Omental fat pad (tissue), 4 donors: ENCODE measurements around the gene ERBB4. TPM values are rescaled to one million over a fixed set of nuclear protein-coding genes. Genes with fewer than 3 reads are reported as not detected.

ENCODE experiments used
- ATAC-seq: fragments of 150-250 bp; one replicate; pipeline ENCODE4 v1.9.1; 2016; ENCODE audit warnings: mild to moderate bottlenecking, moderate library complexity; ENCODE audit not compliant: low FRiP score
- DNase-seq: peaks from one replicate; pipeline ENCODE4 v3.0.0-alpha.2; 2019; ENCODE audit warnings: low spot score
- total RNA-seq, 4 donors: library from RNA; depleted of rRNA; stranded (reverse); fragments of >200 nt; gene quantifications; one replicate each; pipeline ENCODE4 v1.1.0, GENCODE V29; 2016
- TF ChIP-seq, protein P1 (sequence below), 3 donors: fragments of 450-650 bp; IDR thresholded peaks; one replicate each; pipeline ENCODE4 v1.5.1; 2016 to 2017; ENCODE audit warnings: antibody characterized with exemption in 3 of 3, mild to moderate bottlenecking in 3 of 3, moderate library complexity in 2 of 3

ERBB4 gene
- total RNA-seq, 4 donors from 2014 or later, result 0.16 to 7.7 (median 2.1) TPM

DNA sequence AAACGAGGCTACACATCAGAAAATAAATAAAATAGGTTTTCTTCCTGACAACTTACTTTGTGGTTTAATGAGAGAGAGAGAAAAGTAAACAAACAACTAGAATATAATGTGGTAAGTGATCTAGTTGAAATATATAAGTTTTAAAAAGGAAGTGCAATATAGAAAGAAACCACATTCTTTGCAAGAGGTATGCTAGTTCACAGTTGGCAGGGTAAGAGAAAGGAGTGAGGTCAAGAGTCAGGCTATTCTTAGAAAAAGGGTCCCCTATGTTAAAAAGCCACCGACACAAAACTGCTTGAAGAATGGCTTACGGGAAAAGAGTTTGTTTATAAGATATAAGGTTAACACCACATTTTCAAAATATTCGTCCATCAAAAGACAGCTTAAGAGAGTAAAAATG, 462.1 kb downstream of the ERBB4 start:
- TF ChIP-seq, protein P1, sequence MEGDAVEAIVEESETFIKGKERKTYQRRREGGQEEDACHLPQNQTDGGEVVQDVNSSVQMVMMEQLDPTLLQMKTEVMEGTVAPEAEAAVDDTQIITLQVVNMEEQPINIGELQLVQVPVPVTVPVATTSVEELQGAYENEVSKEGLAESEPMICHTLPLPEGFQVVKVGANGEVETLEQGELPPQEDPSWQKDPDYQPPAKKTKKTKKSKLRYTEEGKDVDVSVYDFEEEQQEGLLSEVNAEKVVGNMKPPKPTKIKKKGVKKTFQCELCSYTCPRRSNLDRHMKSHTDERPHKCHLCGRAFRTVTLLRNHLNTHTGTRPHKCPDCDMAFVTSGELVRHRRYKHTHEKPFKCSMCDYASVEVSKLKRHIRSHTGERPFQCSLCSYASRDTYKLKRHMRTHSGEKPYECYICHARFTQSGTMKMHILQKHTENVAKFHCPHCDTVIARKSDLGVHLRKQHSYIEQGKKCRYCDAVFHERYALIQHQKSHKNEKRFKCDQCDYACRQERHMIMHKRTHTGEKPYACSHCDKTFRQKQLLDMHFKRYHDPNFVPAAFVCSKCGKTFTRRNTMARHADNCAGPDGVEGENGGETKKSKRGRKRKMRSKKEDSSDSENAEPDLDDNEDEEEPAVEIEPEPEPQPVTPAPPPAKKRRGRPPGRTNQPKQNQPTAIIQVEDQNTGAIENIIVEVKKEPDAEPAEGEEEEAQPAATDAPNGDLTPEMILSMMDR (IDR thresholded peaks at IDR 0.05), result no peak
- no peak for DNase-seq
- ATAC-seq, result no peak

DNA sequence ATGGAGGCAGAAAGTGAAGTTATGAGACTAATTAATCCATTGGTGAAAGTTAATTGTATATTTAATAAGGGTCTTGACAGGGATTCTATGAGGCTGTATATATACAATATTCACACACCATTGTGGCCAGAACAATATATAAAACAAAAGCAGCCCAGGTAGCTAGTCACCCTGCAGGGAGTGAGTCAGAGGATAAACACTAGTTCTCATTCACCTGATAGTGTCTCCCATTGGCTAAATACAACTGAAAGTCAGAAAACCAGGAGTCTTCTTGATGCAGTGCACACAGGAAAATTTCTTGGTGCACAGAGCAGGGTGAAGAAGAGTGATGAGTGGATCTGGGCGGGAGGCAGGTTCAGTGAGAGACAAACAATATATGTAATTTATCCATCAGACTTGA, 465.2 kb downstream of the ERBB4 start:
- TF ChIP-seq, protein P1 (IDR thresholded peaks at IDR 0.05), result no peak
- no peak for DNase-seq
- ATAC-seq, result no peak

DNA sequence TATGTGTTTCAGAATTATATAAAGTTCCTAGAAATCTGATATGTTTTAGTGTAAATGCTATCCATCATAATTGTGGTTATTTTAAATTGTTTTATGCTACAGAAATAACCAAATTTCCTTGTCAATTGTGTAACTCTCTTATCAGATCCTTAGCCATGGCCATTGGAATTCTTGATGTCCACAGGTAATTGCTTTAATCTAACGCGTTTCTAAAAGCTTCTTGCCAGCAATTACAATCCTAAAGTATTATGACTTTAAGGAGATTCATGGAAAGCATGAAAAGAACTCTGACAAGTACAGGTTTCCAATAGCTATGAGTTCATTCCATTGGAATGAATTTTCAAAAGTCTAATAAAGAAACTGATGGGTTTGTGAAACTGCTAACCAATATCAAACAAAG, 472.1 kb downstream of the ERBB4 start:
- DNase-seq (no peak), ATAC-seq (no peak)
- TF ChIP-seq, protein P1 (IDR thresholded peaks at IDR 0.05), result no peak

DNA sequence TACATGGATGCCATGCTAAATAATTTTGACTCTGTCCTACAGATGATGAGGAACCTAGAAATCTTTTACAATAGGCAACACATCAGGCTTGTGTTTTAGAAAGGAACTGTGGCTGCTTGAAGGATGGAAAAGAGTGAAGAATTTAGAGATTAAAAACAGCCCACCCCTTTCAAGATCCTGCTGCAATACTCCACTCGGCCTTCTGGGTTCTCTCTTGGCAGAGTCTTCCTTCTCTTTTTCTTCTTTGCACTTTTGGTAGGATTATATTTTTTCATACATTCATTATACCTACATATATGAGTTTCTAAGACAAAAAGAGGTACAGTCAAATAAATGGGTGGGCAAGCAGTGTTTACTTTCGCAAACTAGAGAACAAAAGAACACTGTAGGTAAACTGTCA, 474.3 kb downstream of the ERBB4 start:
- ATAC-seq (no peak), DNase-seq (no peak)
- TF ChIP-seq, protein P1 (IDR thresholded peaks at IDR 0.05), result no peak

DNA sequence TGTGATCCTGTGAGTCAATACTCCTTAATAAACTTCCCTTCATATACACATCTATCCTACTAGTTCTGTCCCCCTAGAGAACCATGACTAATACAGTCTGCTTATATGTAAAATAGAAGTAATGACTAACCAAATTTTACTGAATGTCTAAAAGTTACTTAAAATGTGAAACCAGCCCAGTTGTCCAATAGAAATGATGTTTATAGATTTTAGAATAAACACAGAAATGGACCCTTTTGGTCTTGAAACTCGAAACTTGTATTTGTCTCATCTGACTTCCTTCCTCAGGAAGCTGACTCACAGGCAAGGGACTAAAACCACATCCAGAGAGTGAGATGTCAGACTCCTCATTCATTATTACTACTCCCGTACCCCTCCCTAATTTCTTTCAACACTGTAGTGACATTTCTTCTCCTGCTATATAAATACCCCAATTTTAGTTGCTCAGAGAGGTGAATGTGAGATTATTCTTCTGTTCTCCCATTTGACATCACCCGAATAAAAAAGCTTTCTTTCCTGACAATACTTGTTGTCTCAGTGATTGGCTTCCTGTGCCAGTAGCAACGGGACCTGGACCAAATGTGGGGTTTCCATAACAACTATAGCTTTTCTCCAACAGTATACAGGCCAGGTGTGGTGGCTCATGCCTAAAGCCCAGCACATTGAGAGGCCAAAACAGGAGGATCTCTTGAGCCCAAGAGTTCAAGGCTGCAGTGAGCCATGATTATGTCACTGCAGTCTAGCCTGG, 486.0 kb downstream of the ERBB4 start:
- ATAC-seq (no peak), DNase-seq (no peak)
- TF ChIP-seq, protein P1 (IDR thresholded peaks at IDR 0.05), result no peak

DNA sequence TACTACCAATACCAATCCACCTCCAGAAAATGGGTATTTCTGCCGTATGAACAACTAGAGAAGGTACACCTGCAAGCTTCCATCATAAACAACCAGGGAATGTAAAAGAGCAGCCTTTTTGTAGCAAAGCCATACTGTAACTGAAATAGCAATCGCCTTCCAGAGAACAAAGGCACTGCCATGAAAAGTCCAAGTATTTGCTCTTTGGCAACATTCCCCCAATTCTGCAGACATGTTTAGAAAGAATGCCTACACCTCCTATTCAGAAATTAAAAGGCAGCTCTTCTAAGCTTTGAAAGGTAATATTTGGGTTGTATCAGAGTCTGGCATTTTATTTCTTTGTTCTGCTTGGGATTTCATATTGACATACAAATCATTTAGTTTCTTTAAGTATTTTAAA, 487.7 kb downstream of the ERBB4 start:
- DNase-seq (no peak), ATAC-seq (no peak)
- TF ChIP-seq, protein P1 (IDR thresholded peaks at IDR 0.05), result no peak

DNA sequence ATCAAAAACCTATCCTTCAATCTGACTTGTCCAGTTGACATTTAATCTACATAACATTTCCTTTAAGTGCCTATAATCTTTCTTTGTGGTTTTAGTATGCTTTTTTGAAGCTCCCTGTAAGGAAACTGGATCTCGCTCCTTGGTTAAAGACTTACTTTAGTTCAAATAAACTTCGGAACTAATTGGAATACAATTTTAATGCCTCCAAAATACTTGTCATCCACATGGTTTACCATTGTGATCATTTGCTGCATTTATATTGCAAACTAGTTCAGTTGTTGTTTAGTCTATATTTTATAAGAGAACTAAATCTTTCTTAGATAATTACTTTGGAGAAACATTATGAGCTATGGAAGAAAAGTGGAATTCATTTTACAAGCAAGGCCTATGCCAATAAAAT, 496.0 kb downstream of the ERBB4 start:
- TF ChIP-seq, protein P1 (IDR thresholded peaks at IDR 0.05), result no peak
- DNase-seq, result no peak
- no peak for ATAC-seq
